Stimulated activated CD4-positive, alpha-beta T cell treated with anti-CD3 and anti-CD28 coated beads, Interleukin-15, amount 100 ng/mL, for 48 hours (primary cell): Measurements from ENCODE around the gene KPNB1.
A peak's percentile ranks its signal among the peaks of the same experiment; 100 is the strongest.

Experiments used
- DNase-seq, 2 donors: peaks; one replicate each; pipeline ENCODE4 v3.0.0-alpha.2; 2020; ENCODE audit warnings: low read depth in 2 of 2

KPNB1 gene

GRCh38 chr17:47636273-47637030 is 13.3 kb upstream of the KPNB1 start:
- no peak for DNase-seq

GRCh38 chr17:47638903-47639302 is 10.8 kb upstream of the KPNB1 start:
- DNase-seq: no peak

GRCh38 chr17:47640076-47640475 is 9.6 kb upstream of the KPNB1 start:
- DNase-seq: no peak

GRCh38 chr17:47641202-47641601 is 8.5 kb upstream of the KPNB1 start:
- DNase-seq: no peak

GRCh38 chr17:47643116-47643515 is 6.6 kb upstream of the KPNB1 start:
- no peak for DNase-seq

- DNase-seq: no peak
These were observed 5.4 kb upstream of the KPNB1 start for GRCh38 chr17:47644324-47644723.

GRCh38 chr17:47649972-47650524 is 329 bp downstream of the KPNB1 start:
- peak in 1 of 2 donors; percentile 47 for DNase-seq

- DNase-seq: peak; percentile 94 to 95
These were observed 1.1 kb downstream of the KPNB1 start for GRCh38 chr17:47650525-47651522.

GRCh38 chr17:47651704-47652103 is 2.0 kb downstream of the KPNB1 start:
- no peak for DNase-seq

- DNase-seq: no peak
These were observed 2.9 kb downstream of the KPNB1 start for GRCh38 chr17:47652570-47652969.

GRCh38 chr17:47653442-47653841 is 3.7 kb downstream of the KPNB1 start:
- no peak for DNase-seq

- DNase-seq: no peak
These were observed 5.3 kb downstream of the KPNB1 start for GRCh38 chr17:47654991-47655390.

- no peak for DNase-seq
These were observed 10.4 kb downstream of the KPNB1 start for GRCh38 chr17:47660064-47660492.

- DNase-seq: peak; percentile 20 to 43
These were observed 14.3 kb downstream of the KPNB1 start for GRCh38 chr17:47663912-47664623.

GRCh38 chr17:47664624-47664941 is 14.9 kb downstream of the KPNB1 start:
- no peak for DNase-seq

GRCh38 chr17:47665655-47666054 is 15.9 kb downstream of the KPNB1 start:
- no peak for DNase-seq

GRCh38 chr17:47669081-47669480 is 19.4 kb downstream of the KPNB1 start:
- no peak for DNase-seq

- no peak for DNase-seq
These were observed 20.3 kb downstream of the KPNB1 start for GRCh38 chr17:47670064-47670463.

GRCh38 chr17:47674499-47674898 is 24.8 kb downstream of the KPNB1 start:
- DNase-seq: no peak

GRCh38 chr17:47675380-47676198 is 25.9 kb downstream of the KPNB1 start:
- DNase-seq: no peak

GRCh38 chr17:47676199-47676472 is 26.4 kb downstream of the KPNB1 start:
- no peak for DNase-seq
